Suppressor macrophage treated with lipopolysaccharide for 1 hour (primary cell): ENCODE results near the gene SIX1.
A peak's percentile ranks its signal among the peaks of the same experiment; 100 is the strongest.

Source experiments
- DNase-seq, 3 donors: peaks; one replicate each; pipeline ENCODE4 v3.0.0-alpha.2; 2020 to 2022

The SIX1 gene

DNA sequence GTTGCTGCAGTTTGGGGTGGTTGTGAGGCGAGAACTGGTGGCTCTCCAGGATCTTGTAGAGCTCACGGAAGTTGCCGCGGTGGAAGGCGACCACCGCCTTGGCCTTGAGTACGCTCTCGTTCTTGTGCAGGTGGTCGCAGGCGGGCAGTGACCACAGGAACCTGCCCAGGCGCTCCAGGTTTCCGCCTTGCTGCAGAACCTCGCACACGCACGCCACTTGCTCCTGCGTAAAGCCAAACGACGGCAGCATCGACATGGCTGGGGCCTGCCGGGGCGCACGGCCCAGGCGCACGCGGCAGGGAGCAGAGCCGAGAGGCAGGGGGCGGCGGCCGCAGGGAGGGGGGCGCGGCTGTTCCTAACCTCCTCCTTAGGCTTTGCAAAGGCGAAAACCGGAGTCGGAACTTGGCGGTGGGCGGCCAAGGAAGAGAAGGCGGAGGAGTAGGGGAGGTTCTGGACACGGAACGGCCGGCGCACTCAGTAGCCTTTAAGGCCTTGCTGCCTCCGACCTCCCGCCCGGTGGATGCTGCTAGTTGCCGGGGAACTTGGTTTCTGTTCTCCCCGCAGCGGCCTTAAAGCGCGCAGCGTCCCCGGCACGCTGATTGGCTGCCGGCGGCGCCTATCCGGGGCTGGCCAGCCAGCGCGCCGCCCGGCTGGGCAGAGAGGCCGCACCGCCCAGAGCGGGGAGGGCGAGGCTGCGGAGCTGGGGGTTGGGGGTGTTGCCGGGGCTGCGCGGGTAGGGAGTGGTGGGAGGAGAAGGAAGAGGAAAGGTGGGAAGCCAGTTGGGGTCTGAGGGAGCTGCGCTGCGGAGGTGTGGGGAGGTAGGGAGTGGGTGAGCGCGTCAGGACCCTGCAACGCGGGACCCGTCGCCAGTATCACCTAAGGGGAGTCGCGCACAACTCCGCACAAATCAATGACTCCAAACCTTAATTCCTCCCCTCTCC is at the start of gene SIX1:
Gene SIX1, minus strand, starts transcription at position 544 of the 941 bp plus-strand sequence. Its CDS starts 288 bp downstream, at position 256.
- peak; percentile 71 to 88 (median 77) for DNase-seq

DNA sequence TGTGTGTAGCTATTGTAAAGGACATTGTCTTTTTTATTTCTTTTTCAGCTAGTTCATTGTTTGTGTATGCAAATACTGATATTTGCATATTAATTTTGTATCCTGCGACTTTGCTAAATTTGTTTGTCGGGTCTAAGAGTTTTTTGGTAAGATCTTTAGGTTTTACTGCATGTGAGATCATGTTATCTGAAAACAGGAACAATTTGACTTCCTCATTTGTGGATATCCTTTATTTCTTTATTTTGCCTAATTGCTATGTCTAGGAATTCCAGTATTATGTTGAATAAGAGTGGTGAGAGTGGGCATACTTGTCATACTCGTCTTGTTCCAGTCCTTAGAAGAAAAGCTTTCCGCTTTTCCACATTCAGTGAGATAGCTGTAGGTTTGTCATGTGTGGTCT is 46.0 kb upstream of the SIX1 start:
- DNase-seq = peak in 1 of 3 donors; percentile 35

GRCh38 chr14:60691383-60692113 is 42.3 kb upstream of the SIX1 start:
- no peak for DNase-seq

DNA sequence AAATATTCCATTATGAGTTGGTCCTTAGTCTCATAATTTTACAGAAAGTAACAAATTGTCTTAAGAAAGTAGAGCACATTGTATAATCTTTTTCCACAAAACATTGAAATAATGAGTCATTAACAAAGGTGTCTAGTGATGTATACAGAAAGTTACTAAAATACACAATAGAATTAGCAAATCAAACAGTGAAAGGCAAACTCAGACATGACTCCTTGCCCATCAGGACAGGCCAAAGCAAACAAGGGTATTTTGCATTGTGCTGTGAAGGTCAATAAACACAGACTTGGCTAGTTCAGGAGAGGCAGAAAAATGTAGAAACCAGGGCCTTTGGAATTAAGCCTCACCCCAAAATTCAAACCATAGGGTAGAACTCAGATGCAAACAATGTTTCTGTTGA is 37.6 kb upstream of the SIX1 start:
- no peak for DNase-seq

DNA sequence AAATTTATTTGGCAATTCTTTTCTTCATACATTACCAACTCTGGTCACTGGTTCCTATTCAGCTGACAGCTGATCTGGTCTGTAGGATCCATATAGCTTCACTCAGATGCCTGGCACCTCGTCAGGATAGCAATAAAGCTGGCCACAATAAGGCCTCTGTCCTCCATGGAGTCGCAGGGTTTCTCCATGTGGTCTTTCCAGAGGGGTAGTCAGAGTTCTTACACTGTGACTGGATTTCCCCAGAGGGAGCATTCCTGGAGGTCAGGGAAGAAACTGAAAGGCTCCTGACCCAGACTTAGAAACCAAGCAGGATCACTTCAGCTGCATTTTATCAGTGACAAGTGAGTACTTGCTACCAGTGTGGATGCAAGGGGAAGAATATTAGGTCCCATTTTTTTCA is 34.9 kb upstream of the SIX1 start:
- no peak for DNase-seq

- DNase-seq = no peak
Measured at GRCh38 chr14:60681271-60681670, 32.0 kb upstream of the SIX1 start.

GRCh38 chr14:60680511-60680910 is 31.2 kb upstream of the SIX1 start:
- DNase-seq = no peak

GRCh38 chr14:60679566-60680258 is 30.4 kb upstream of the SIX1 start:
- no peak for DNase-seq

GRCh38 chr14:60677701-60678100 is 28.4 kb upstream of the SIX1 start:
- no peak for DNase-seq

GRCh38 chr14:60670989-60671388 is 21.7 kb upstream of the SIX1 start:
- no peak for DNase-seq

DNA sequence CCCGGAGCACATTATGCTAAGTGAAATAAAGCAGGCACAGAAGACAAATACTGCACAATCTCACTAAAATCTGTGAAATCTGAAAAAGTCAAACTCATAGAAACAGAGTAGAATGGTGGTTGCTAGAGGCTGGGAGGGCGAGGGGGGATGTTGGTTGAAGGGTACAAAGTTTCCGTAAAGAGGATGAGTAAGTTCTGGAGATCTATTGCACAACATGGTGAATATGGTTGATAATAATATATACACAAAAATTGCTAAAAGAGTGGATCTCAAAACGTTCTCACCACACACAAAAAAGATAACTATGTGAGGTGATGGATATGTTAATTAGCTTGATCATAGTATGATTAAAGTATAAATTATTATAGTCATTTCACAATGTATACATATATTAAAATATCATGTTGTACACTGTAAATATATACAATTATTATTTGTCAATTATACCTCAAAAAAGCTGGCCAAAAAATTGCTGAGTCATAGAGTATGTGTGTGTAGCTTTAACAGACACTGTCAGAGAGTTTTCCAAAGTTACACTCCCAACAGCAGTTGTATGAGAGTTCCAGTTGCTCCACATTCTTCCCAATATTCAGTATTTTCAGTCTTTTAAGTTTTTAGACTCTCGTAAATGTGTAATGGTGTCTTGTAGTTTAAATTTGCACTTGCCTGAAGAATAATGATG is 19.3 kb upstream of the SIX1 start:
- DNase-seq = no peak

- no peak for DNase-seq
Measured at GRCh38 chr14:60665177-60665550, 15.9 kb upstream of the SIX1 start.

- no peak for DNase-seq
Measured at GRCh38 chr14:60662982-60663381, 13.7 kb upstream of the SIX1 start.

GRCh38 chr14:60661721-60662120 is 12.4 kb upstream of the SIX1 start:
- peak in 2 of 3 donors; percentile 58 for DNase-seq

DNA sequence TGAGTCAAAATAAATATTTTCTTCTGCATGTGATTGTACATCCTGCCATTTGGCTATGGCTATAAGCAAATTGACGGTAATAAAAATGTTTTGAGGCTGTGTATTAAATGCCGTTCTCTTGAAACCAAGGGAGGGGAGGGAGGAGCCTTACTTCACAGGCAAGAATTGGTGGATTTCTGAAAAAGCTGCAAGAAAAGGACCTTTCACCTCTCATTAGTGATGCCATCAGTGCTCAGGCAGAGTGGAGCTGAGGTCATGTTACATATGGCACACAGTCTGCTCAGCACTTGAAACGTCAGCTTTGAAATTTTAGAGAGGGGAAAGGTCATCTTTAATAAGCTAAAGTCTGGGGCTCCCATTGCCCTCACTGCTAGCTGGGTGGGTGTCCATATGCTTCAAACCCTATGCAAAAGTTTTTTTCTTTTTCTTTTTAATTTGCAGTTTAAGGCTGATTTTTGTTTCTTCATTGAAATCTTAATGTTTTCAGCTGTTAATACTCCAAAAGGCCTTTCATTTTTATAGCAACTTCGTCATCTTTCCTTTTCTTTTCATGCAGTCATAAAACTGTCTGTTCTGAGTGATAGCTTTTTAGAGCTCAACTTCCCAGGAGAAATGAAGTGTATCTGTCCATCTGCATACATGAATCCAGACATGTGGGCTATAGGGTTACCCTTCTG is 9.8 kb upstream of the SIX1 start:
- DNase-seq = no peak

- DNase-seq = no peak
Measured at GRCh38 chr14:60658211-60658690, 9.0 kb upstream of the SIX1 start.

- no peak for DNase-seq
Measured at GRCh38 chr14:60657456-60658210, 8.4 kb upstream of the SIX1 start.

DNA sequence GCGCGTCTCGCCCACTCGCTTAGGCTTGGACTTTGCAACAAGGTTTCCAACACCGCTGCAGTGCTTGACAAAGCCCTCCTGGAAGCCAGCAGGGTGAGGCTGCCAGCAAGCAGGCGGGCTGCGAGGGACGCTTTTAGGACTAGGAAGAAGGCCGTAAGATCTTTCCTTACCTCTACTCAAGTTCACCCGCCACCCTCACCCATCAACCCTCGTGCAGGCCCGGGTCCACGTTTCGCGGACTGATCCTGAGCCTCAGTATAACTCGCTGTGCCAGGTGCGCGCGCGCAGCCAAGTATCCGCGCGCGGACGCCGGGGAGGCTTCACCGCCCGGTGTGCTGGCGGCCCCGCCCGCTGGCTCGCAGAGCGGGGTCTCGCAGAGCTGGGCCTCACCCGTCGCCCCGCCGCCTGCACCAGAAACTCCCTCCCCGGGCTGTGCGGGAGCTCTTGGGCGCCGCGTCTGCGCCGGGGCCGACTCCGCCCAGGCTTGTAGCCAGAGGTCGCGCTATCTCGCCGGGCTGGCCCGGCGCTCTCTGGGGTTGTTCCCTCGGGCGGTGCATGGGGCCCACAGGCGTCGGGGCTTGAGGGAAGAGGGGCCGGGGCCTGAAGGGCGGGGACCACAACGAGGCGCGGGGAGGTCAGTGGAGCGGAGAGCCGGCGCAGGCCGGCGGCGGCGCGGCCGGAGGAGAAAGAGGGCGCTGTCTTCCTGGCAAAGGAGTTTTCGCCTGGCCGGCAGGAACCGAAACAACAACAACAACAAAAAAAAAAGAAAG is 7.6 kb upstream of the SIX1 start:
- peak; percentile 76 to 85 (median 76) for DNase-seq

DNA sequence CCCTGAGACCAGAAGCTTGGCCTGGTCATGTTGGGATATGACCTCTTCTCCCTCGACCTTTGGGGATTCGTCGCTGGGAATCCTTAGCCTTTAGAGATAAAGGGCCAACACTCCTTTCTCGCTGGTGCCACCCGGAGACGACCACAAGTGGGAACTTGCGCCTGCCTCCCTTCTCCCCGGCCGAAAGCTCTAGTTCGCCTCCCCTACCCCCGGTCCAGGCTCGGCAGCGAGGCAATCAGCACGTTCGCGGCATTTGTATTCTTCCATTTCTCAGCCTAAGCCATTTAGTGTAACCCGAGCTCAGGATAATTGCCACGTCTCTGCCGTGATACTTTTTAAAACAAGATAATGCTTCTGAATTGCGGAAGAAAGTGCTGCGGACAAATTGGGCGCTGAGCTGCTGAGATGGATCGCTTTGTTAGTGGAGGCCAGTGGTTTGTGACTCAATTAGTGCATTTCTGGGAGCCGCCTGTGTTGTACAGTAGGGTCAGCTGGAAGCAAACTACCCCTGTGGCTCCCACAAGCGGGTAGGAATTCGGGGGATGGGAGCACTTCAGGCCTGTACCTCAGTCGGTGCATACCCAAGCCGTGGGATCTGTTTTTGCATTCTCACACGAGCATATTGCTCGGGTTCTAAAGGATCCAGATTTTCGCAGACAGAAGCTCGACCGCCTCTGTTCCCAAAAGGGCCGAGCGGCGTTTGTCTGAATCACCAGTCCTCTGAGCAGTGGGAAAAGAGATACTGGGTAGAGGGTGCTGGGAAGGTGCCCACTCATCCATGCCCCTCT is 6.8 kb upstream of the SIX1 start:
- no peak for DNase-seq
